Measurements from ENCODE around the gene FAM237A.

GRCh38 chr2:206657087-206657486 is 14.8 kb downstream of the FAM237A start:
- TF ChIP-seq EP300 (conservative IDR thresholded peaks at IDR 0.05; ENCODE audit: poor library complexity, severe bottlenecking), result no peak
- no peak for TF ChIP-seq REST (IDR thresholded peaks at IDR 0.05; ENCODE audit: borderline replicate concordance)
- TF ChIP-seq CTCF (IDR thresholded peaks at IDR 0.05; ENCODE audit: poor library complexity, severe bottlenecking), result no peak
- TF ChIP-seq RAD21 (conservative IDR thresholded peaks at IDR 0.05), result no peak
- TF ChIP-seq EZH2 (IDR thresholded peaks at IDR 0.05; ENCODE audit: borderline replicate concordance, insufficient read depth, low read length, poor library complexity, severe bottlenecking), result no peak
- no peak for TF ChIP-seq POLR2AphosphoS5 (IDR thresholded peaks at IDR 0.05)

All from neural cell (in vitro differentiated cells).